ENCODE measurements around the gene LLCFC1.

Gene LLCFC1

DNA sequence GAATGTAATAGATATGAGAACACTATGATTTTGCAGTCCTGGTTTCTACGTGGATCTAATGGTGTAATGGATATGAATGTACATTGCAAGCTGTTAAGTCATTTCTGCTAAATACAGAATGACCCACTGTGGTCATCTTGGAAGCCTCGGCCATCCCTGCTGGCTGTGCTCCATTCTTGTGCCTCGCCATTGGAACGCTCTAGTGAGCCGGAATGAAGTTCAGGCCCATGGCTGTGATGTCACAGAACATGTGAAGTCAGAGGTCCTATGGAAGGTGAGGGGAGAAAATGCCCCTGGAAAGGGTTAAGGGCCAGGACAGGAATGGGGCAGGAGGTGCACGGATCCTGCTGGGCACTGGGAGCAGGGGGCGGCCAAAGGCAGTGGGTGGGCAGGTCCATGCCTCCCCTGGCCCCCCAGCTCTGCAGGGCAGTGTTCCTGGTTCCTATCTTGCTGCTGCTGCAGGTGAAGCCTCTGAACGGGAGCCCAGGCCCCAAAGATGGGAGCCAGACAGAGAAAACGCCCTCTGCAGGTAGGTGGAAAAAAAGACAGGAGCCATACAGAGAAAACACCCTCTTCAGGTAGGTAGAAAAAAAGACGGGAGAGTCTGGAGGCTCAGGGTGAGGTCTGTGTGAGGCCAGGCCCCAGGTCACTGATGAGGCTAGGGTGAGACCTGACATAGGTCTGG, at the start of gene LLCFC1:
TSS of gene LLCFC1 (plus strand) at position 259 of the 685 bp plus-strand sequence. CDS start at position 397, 138 bp downstream.
- peak; percentile 20 for DNase-seq

DNA sequence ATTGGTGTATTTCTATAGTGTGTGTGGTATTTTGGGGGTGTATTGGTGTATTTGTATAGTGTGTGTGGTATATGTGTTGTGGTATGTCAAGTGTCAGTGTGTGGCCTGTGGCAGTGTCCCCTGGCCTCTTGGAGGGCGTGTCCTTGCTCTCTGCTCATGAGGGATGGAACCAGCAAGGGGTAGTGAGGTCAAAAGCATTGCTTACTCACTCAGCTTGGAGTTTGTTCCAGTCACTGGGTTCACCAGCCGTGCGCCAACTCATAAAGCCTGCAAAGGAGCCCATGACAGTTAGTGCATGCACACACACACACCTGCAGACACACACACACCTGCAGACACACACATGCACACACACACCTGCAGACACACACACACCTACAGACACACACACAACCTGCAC, 49.5 kb upstream of the LLCFC1 start:
- DNase-seq: no peak

DNA sequence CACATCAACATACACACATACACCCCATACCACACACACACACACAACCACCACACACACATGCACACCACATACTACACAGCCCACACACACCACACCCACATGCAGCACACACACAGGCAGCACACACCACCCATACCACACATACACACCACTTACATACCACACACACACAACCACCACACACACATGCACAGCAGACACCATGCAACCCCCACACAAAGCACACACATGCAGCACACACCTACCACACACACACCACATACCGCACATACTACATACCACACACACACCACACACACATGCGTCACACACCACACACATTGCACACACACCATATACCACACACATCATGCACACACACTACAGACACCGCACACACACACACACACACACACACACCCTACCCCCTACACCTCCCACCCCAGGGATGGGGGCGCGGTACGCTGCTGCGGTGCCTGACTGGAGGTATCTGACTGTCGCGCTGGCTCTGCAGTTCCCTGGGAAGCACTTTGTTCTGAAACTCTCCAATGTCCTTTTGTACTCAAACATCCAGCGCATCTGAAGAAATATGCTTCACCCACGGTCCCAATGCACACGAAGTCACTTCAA, 48.3 kb upstream of the LLCFC1 start:
- no peak for DNase-seq

DNA sequence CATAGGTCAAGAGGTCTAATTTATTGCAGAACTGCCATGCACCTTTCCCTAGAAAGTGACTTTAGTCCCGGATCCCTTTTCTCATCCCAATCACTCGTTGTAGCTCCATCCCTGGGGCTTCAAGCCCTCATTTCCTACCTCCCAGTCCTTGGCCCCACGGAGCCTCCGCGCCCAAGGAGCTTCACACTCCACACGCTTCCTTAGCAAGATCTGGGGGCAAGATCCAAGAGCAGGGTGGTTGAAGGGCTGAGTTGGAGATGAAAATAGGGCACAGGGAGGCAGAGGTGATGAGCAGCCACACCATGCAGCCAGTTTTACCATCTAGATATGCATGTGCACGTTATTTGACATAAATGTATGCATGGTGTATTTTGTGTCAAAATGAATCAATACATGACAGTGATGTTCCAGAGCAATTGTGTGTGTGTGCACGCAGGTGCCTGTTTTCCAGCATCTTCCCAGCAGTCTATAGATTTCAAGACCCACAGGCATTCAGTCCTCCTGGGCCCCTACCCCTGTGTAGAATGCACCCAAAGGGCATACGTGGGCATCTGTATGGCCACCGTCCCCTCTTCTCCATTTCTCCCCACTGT, 47.7 kb upstream of the LLCFC1 start:
- DNase-seq: no peak

DNA sequence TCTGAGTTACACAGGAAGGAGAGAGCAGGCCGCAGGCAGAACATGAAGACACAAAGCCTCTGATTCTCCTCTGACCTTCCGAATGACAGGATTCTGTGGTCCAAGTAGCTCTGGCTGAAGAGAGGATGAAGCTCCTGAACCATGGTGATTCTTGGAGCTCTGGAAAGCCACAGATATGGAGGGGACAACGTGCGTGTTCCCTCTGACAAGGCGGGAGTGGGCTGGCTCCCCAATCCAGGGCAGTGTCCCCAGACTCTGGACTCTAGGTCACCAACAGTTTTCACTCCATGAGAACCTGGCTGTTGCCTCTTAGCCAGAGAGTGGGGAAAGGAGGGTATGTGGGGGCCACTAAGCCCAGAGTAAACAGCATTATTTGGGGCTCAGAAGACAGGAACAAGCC, 46.3 kb upstream of the LLCFC1 start:
- no peak for DNase-seq

DNA sequence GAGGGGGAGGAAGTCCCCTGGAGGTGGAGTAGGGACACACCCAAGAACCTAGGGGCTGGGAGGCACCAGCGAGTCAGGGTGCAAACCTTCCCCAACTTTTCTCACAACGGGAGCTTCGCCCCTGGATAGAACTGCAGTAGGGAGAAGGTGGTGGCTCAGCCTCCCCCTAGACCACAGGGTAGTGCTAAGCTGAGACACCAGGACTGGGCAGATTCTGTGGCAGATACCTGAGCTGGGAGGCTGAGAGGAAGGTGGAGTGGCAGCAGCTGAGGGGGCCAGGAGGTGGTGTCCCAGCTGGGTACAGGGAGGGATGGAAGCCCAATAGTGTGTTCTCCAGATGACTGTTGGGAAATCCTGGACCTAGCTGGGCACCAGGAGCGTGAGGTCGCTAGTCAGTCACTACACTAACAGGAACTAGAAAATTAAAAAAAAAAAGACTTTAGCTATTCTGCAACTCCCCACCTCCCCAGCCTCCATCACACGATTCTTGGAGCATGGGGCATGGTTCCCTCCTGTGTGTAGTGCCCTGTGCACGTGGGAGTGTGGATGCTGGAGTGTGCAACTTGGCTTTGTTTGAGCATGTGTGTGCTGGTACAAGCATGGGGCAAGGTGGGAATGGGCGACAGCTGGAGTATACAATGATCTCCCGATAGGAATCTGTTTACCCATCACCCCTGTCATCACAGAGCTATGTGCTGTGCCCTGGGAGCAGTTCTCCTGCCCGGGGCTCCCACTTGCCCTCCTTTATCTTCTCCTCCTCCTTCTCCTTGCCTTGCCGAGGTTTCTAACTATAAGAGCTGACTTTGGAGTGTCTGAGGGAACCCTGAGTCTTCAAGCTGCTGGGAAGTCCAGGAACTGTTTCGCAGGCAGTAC, 44.9 kb upstream of the LLCFC1 start:
- no peak for DNase-seq

DNA sequence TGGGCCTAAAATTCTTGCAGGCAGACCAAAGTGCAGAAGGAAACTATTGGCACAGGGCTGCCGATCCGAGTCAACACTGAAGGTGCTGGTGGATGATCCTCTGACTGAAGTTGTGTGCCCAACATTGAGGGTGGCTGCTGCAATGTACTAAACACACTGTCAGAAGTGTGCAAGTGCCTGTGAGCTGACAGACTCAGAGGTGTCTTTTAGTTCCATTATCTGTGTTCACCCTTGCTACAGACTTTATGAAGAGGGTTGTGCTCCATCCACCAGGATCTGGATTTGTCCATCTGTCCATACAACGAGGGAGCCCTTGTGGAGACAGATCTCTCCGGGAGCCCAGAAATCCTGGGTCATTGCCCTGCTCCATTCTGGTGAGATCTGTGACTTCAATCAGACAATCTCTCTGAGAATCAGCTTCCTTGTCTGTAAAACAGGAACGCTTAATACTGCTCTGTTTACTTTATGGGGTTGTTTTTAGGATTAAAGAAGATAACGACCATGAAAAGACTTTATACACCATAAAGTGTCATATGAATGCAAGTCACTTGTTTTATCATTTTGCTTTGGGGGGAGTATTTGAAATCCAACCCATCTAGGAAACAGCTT, 44.2 kb upstream of the LLCFC1 start:
- no peak for DNase-seq

DNA sequence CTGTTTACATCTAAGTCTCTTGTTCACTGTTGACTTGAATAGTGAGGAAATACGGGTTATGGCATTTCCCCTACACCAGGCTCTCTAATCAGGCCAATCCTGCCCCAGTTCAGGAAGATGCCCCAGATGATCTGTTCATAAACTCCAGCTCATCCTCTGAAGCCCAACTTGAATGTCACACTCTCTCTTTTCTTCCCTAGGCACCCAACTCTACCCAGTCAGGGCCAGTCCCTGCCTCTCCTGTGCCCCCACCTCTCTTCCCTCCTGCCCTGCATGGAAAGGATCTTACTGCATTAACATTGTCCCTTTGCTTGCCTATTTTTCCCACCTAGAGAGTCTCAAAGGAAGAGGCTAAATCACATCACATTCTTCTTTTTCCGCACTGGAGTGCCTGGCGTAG, 43.1 kb upstream of the LLCFC1 start:
- no peak for DNase-seq

DNA sequence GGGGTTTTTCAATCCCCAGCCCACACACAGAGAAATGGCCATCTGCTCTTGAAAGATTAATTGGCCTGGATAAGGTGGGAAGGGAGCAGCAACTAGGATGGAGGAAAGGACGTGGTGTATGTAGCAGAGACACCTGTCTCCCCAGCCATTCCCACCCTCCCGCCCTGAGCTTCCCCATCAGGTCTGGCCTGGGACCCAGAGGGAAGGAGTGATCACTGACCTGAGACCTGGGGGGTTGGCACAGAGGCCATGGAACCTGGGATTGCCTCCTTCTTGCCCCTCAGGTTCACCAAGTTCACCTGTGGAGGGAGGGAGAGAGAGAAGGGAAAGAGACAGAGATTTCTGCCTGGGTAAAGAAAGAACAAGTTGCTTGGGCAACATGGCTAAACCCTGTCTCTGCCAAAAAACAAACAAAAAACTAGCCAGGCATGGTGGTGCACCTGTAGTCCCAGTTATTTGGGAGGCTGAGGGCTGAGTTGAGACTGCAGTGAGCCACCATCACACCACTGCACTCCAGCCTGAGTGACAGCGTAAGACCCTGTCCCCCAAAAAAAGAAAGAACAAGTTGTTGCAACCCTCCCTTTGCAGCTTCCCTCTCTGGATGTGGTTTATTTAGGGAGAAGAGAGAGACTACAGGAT, 42.4 kb upstream of the LLCFC1 start:
- no peak for DNase-seq

DNA sequence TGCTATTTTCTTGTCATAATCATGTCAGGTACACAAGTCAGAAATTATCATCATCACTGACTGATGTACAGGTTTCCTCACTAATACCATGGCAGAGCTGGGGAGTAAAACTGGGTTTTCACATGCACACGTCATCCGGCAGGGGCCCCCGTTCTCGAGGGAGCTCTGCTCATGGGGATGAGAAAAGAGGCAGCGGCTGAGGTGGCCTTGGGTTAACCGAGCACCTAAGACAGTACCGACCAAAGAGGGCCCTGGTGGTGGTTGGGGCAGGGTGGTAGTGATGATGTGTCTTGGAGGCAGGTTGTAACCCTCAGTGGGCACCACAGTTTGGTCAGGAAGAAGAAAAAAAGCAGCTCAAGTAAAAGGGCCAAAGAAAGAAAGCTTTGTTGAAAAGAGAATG, 41.6 kb upstream of the LLCFC1 start:
- DNase-seq: no peak

DNA sequence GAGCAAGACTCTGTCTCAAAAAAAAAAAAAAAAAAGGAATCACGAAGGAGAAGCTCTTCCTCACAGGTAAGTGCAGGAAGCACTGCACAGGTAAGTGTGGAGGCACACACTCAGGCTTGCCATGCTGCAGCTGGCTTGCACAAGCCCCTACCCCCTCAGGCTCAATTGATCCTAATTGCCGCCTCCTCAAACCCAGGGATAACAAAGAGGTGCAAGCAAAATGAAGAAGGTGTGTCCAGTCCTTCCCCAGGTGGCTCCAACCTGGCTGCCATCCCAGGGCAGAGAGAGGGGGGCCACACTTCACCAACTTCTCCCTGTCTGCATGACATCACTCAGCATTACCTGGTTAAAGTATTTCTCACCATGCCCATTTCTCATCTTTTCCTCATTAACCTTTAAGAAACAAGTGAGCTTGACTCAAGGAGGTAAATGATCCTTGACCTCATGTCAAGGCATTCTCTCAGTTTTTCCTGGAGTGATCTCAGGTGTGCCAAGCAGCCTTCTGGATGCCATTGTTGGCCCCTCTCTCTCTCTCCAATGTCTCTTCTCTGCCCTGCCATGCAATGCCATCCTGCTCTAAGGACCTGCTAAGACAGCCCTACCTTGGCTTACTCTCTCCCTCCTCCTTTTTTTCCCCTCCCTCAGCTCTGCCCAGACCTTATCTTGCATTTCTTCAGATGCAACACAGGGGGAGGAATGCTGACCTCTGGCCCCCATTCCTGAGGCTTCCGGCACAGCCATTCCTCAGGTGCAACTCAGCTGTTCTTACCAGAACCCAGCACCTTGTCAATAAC, 40.7 kb upstream of the LLCFC1 start:
- DNase-seq: no peak

DNA sequence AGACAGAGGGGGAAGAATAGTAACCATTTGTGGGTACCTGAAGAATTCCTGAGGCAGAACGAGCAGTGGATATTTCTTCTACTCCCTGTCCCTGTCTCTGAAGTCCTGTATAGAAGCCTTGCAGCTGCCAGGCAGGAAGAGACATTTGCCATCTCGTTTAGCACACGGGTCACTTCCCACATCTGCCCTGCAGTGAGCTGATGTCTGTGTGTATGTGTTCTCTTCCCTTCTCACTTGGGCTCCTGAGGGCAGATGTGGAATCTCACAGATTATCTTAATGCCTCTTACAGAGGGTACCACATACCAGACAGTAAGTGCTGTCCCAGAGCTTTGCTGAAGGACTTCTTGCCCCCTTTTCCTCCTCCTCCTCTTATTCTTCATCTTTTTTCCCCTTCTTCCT, 39.6 kb upstream of the LLCFC1 start:
- no peak for DNase-seq

DNA sequence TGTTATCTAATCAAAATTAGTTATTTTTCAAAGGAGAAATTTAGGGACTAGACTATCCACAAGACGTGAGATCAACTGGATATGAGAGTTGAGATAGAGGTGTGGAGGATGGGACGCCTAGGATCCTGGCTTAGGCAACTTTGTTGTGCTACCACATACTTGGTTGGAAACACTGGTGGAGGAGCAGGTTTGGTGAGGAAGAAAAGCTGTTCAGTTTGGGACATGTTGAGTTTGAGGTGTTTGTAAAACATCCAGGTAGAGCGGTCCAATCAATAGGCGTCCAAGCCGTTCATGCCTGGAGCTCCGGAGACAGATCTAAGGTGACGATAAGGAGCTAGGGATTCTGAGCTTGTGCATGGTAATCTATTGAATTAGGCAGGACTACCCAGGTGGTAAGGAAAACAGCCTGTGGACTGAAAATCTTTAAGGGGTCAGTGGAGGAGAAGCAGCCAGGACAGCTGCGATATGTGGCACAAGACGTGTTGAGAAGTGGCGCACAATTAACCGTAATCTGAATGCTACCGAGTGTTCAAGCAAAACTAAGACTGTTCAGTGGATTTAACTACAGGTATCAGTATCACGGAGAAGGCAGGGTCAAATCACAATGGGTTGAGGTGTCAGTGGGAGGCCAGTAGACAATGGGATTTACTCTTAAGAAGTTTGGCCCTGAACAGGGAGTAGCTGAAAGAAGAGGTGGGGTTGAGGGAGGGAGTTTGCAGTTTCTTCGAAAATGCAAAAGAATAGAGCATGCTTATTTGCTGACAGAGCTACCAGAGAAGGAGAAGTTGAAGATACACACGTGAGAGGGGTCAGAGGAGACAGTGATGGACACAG, 37.6 kb upstream of the LLCFC1 start:
- no peak for DNase-seq

DNA sequence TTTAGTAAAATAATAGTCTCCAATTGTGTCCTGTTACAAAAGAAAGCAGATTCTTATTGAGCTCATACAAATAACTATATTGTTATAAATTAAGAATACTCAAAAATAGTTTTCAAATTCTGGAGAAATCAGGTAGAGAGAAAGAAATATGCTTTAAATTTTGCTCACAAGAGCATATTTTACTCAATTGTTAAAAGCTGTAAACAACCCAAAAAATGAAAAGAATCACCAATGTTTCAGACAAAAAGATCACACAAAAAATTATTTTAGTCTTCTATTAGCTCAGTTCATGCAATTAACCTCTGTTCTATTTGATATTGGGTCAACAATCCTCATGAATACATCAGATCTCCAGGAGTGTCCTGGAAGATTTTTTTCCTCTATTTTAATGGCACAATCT, 35.2 kb upstream of the LLCFC1 start:
- no peak for DNase-seq

DNA sequence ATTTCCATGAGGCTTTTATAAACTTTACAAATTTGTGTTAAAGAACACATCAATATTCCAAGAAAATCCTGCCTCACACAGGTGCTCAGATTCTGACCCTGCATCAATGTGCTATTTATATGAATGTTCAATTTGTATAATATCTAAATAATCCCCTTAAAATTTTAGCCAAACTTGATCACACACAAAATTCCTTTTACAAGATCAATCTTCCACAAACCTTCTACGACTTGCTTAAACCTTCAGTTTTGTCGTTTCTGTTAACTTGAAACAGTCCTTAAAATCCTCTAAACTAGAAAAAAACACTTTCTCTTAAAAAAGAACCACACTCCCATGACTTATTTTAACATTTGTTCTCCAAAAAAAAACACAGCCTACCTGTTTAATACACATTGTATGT, 33.5 kb upstream of the LLCFC1 start:
- no peak for DNase-seq

DNA sequence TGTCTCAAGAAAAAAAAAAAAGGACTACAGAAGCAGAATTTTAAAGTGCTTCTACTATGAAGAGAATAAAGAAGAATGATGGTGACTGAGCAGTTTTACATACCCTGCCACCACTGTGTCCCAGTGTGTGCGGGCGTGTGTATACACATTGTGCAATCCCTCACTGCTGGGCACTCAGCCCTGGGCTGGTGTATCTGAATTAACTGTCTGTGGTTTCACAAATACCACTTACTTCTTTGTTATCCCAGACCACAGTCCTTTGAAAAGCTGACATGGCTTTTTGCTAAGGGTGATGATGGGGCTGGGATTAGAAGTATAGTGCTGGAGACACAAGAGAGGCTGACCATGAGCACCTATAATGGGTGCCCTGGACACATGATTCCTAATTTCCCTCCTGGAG, 32.6 kb upstream of the LLCFC1 start:
- no peak for DNase-seq

DNA sequence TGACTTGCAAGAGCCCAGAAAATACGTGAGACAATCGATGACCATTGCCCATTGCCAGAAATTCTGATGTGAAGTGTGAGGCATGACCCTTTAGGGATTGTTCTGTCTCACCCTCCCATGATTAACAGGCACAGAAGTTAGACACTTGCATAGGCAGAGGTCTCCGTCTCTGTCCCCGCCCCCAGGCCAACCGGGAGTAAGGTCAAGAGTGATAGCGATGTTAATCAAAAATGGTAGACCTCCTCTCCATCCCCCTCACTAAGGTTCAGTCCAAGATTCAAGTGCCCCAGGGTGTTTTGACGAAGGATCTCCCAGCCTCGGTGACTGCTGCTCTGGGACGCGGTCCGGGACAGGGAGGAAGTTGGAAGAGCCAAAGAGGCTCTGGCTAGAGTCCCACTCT, 31.0 kb upstream of the LLCFC1 start:
- DNase-seq: no peak

DNA sequence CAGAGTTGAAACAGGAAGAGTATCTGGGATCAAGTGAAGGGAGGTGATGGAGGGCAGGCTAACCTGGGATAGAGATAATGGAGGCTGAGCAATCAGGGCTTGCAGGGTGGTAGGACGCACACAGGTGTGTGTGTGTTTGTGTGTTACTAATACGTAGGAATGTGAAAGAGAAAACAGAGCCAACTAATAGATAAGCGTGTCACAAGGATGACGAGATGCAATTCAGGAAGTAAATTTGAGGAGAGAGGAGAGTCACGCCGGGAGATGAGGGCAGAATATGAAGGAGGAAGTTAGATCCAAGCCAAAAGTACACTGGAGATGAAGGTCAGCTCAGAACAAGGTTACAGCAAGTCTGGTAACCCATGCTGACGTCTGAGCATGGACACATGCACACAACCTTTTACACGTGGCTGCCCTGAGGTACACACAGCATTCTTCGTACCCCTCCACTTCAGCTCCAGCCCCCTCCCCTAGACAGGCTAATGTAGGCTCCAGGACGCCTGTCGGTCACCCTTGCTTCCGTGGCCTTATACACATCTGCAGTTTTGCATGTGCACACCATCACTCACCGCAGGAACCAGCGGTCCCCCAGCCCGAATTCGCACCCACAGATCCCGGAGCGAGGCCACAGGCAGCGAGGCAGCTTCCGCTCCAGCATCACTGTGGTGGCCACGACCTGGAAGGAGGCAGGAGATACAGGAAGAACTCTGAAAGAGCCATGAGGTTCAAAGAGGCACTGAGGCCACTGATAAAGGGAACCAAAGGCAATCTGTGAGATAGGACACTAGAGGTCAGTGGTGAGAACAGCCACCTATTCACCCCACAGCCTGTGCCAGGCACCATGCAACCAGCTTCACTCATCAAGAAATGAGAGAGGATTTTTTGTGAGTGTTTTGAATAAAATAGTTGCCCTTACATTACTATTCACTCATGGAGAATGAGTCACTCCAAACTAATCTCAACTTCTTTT, 30.1 kb upstream of the LLCFC1 start:
- DNase-seq: peak; percentile 64

DNA sequence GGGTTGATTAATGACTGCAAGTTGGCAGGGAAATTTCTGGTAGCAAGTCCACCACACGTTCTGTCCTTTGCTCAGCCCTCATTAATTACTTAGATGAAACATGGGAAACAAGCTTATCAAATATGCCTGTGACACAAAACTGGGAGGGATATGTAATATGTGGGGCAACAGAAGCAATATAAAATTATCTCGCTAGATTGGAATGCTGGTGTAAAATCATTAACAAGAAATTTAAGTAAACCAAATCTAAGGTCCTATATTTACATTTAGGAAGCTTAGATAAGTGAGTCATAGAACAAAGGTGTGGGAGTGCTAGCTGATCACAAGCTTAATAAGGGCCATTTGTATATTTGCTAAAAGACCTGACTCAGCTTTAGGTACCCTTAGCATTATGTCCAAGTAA, 29.3 kb upstream of the LLCFC1 start:
- no peak for DNase-seq

DNA sequence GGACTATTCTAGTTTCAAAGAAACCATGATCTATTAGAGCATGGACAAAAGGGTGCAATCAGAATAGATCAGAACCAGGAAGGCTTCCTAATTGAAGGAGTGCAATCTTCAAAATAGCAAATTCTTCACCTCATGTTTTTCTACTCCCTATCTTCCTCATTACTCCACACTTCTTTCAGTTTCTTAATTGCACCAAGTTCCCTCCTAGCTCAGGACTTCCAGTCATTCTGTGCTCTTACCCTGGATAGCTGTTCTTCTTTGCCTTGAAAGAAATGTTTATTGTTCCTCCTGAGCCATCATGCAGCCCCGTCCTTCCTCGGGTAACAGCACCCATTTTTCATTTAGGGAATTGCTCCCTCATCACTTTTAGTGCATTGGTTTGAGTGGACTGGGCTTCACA, 28.8 kb upstream of the LLCFC1 start:
- DNase-seq: no peak

Data from hematopoietic multipotent progenitor cell treated with erythropoietin and hydrocortisone succinate and interleukin-3 and kit ligand, for 8 days (in vitro differentiated cells).